ENCODE data around the gene LRFN2.

The LRFN2 gene

DNA sequence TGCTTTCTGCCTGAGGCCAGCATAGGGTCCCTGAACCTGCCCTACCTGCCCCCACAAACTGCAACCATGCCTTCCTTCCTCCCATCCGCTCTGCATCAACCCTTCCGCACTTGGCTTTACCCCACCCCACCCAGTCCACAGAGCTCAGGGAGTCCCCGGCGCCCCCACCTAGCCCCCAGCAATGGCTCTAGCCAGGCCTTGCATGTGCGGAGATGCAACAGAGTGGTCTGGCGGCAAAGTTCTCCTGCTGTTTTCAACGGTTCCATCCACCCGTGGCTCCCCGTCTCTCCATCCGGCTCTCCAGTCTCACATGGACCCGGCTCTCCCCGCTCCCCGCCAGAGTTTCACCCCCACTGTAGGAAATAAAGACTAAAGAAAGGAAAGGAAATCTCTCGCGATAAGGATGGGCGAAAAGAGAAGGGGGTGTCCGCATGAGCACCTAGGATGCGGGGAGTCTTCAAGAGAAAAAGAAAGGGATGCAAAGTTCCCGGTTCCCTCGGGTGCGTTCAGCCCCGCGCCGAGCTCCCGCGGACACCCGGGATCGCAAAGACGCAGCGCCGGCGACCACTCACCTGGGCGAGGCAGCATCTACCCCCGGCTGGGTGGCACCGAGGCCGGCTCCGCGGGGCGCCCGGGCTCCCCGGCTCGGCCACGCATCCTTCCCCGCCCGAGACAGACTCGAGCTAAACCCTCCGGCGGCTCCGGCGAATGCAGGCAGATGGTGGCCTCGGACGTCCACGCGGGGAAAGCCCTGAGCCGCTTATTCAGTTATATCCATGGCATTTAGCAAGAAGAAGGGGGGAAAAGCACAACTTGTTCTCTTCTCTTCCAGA lies 579 bp downstream of the LRFN2 start:
- no peak for DNase-seq (ENCODE audit: extremely low read depth in 1 of 2, low read depth in 1 of 2)

GRCh38 chr6:40585651-40586269 lies 1.4 kb downstream of the LRFN2 start:
- no peak for DNase-seq (ENCODE audit: extremely low read depth in 1 of 2, low read depth in 1 of 2)

- DNase-seq (ENCODE audit: extremely low read depth in 1 of 2, low read depth in 1 of 2), result no peak
Measured at GRCh38 chr6:40585223-40585622, 1.9 kb downstream of the LRFN2 start.

DNA sequence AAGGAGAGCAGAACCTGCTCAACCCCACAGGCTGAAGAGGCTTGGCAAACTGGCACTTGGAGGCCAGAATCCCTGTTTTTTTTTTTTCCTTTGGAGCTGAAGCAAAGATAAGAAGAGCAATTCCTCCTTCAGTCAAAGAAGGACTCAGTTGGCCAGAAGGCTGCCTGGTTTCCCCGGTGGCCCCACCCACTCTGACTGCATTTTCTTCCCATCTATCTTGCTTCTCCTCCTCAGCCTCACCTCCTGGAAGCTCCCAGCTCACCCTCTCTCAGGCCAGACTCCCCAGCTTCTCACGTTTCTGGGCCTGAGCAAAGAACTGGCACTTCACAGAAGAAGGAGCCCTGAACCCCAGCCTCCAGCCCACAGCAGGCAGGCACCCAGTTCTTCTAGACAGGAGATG lies 2.4 kb downstream of the LRFN2 start:
- no peak for DNase-seq (ENCODE audit: extremely low read depth in 1 of 2, low read depth in 1 of 2)

DNA sequence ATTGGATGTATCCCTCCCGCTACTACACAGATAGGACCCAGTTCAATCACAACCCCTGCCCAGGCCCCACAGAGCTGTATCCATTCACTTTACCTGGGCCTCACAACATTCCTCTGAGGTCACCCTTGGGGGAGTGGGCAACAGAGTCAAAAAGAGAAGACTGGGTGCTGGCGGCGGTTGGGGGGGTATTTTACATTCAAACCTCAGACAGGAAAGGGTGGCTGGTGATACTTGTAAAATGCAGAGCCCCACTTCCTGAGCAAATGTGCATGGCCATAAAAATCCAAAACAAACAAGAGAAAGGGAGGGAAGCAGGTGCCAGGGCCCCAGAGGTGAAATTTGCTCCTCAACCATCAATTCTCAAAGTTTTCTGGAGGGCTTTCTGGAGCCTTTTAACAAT lies 3.5 kb downstream of the LRFN2 start:
- DNase-seq (ENCODE audit: extremely low read depth in 1 of 2, low read depth in 1 of 2), result no peak

DNA sequence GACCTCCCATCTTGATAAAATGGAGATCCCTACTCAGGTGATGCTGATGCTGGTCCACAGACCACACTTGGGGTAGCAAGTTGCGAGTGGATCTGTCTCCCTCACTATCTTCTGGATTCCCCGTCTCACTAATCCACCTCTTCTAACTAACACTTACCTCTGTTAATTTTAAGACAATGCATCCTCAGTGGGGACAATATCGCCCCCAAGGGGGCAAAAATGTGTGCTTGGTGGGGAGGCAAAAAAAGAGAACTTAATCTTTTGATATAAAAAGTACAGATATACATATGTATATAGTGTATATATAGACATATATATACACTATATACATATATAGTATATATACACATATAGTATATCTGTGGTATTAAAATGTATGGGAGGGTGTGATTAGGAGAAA lies 4.3 kb downstream of the LRFN2 start:
- DNase-seq (ENCODE audit: extremely low read depth in 1 of 2, low read depth in 1 of 2), result no peak

DNA sequence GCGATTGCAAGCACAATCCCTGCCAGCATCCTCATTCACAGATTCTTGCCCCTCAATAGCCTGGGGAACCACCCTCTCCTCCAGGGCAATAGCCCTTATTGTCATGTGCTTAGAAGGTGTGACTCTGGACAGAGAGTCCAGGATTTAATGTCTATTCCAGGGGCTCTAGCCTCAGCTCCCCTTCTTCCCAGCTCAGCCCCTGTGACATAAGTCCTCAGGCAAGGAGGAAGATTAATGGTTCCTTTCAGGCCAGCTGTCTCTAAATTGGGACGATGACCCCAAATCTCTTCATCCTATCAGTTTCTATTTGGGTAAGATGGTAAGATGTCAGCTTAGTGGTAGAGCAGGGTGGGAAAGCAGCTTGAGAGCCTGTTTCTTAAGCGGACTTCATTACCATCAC lies 8.1 kb downstream of the LRFN2 start:
- DNase-seq (ENCODE audit: extremely low read depth in 1 of 2, low read depth in 1 of 2), result no peak

DNA sequence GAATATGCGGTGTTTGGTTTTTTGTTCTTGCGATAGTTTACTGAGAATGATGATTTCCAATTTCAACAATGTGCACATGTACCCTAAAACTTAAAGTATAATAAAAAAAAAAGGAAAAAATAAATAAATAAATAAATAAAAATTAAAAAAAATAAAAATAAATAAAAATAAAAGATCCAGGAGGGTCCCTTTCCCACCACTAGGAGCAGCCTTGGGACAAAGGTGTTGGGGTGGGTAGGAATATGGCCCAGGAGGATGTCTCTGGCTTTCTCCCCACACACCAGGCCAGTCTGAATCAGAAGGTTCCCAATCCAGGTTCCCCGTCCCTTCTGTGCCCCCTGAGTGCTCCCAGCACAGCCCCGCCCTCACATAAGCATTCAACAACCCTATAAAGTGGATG lies 9.5 kb downstream of the LRFN2 start:
- no peak for DNase-seq (ENCODE audit: extremely low read depth in 1 of 2, low read depth in 1 of 2)

DNA sequence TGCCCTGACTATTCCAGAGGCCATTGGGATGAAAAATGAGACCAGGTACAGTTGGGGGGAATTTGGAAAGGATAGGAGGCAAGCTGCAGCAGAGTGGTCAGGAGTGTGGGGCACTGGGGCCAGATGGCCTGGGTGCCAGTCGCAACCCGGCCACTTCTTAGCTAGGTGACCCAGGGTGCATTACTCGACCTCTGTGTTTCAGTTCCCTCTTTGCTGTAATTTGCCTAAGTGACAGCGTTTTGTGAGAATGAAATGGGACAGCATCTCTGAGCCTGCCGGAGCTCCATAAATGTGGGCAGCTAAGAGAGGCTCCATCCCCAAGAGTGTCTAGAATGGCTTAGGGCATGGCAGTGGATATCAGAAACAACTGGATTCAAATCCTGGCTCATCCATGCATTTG lies 13.9 kb downstream of the LRFN2 start:
- no peak for DNase-seq (ENCODE audit: extremely low read depth in 1 of 2, low read depth in 1 of 2)

GRCh38 chr6:40569162-40569910 lies 17.8 kb downstream of the LRFN2 start:
- DNase-seq (ENCODE audit: extremely low read depth in 1 of 2, low read depth in 1 of 2), result no peak

- no peak for DNase-seq (ENCODE audit: extremely low read depth in 1 of 2, low read depth in 1 of 2)
Measured at GRCh38 chr6:40568062-40568708, 19.0 kb downstream of the LRFN2 start.

- no peak for DNase-seq (ENCODE audit: extremely low read depth in 1 of 2, low read depth in 1 of 2)
Measured at GRCh38 chr6:40563111-40563510, 24.1 kb downstream of the LRFN2 start.

DNA sequence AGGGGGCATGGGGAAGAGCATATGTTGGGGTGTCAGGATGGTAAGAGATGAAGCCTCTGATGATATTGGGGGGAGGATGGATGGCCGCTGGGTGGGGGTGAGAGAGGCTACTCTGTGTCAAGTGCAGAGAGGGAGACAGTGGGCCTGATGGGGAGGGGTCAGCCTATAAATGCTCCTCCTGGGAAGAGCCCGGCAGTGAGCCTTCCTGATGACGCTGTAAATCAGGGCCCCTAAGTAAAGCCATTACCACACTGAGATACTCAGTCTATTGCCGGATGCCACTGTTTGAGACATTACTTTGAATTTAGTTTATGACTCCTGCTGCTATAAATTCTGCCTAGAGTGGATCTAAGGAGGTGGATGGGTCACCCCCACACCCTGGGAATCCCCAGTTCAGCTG lies 28.1 kb downstream of the LRFN2 start:
- DNase-seq (ENCODE audit: extremely low read depth in 1 of 2, low read depth in 1 of 2), result no peak

DNA sequence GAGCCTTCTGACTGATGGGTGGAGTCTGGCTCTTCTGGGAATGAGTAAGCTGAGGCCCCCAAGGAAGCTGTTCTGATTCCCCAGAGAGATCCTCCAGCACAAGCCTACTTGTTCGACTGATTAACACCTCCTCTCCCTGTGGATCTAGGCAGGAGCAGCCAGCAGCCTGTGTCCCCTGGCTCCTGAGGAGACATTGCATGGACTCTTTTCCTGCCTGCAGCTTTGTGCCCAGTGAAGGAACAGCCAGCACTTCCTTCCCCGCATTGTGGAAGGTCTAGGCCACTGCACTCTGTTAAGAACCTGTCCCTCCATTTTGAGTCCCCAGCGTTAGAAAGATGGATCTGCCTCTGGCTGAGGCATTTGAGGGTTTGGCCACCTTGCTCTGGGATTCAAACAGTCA lies 29.1 kb downstream of the LRFN2 start:
- DNase-seq (ENCODE audit: extremely low read depth in 1 of 2, low read depth in 1 of 2), result no peak

DNA sequence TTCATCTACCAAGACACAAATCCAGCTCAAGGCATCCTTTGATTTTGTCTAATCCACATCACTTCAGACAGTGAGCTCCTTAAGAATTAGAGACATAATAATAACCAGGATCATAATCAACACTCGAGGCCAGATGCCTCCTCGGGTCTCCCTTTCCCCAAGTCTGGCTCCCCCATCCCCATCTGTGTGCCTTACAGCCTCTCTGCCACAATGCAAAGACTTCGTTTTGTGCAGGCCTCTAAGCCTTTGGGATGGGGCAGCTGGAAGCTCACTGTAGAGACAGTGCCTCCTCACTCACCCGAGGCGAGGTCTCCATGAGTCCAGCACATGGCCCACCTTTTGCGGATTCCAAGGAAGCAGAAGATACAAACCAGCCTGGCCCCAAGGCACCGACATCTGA lies 30.3 kb downstream of the LRFN2 start:
- DNase-seq (ENCODE audit: extremely low read depth in 1 of 2, low read depth in 1 of 2), result no peak

DNA sequence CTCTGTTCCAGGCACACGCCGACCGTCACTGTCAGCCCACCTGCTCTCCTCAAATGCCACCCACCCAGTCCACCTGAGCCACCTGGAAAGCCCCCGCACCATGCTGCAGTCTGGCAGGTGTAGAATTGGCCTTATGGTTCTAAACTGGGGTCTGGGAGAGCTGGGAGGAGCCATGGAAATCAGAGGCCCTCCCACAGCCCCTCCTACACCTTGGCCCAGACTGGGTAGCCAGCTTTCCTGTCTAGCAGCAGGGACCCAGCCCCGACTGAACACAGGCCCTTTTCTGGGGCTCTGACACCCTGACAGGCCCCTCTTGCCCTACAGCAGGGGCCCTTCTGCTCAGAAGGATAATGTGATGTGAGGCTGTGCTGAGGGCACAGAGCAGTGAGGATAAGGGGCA lies 31.1 kb downstream of the LRFN2 start:
- DNase-seq (ENCODE audit: extremely low read depth in 1 of 2, low read depth in 1 of 2), result no peak

GRCh38 chr6:40555092-40555491 lies 32.1 kb downstream of the LRFN2 start:
- DNase-seq (ENCODE audit: extremely low read depth in 1 of 2, low read depth in 1 of 2), result no peak

GRCh38 chr6:40552941-40553340 lies 34.2 kb downstream of the LRFN2 start:
- no peak for DNase-seq (ENCODE audit: extremely low read depth in 1 of 2, low read depth in 1 of 2)

- DNase-seq (ENCODE audit: extremely low read depth in 1 of 2, low read depth in 1 of 2), result no peak
Measured at GRCh38 chr6:40551966-40552505, 35.1 kb downstream of the LRFN2 start.

DNA sequence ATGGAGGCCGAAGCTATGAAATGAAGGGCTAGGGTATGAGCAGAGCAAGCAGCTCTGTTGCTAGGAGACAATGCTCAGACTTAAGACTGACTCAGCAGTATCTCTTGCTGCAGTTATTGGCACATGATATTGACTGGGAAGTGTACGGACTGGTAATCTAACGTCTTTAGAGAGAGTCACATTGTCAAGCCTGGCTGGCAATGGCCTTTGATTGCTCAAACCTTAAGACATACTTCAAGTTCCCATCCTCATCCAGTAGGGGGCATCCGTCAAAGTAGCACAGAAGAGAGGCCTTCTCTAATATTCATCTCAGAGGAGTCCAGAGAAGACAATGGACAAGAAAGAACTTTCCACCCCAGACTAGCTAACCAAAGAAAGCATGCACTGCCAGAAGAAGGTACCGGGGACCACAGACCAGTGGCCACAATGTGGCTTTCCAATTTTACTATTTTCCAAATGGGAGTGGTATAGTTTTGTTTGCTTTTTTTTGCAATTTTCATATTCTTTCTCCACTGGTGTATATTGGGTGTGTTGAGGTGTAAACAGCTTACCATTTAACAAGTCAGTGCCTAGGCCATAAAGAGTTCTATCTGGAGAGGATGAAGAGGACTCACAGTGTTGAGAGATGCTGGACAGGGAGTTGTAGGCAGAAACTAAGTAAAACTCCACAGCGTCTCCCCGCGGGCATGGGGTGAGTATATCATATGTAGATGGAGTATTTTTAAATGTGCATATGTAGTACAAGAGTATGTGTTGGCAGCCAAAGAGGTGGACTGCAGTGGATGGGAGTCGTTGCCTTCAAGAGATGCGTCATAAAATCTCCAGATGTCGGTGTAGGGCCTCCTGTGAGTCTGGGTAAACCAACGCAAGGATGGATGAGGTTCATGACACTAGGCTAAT lies 36.7 kb downstream of the LRFN2 start:
- DNase-seq (ENCODE audit: extremely low read depth in 1 of 2, low read depth in 1 of 2), result no peak
